ENCODE data around the gene KIF3A.

The KIF3A gene

GRCh38 chr5:132679166-132679565 is 58.2 kb downstream of the KIF3A start:
- H3K4me3 ChIP-seq (ENCODE audit: low read length): no peak overlapping the region
- no peak for TF ChIP-seq CTCF (conservative IDR thresholded peaks at IDR 0.05; ENCODE audit: low read depth, low read length)
- no peak for DNase-seq (ENCODE audit: low read depth)

- no peak overlapping the region for H3K4me3 ChIP-seq (ENCODE audit: low read length)
- no peak for DNase-seq (ENCODE audit: low read depth)
Observed at GRCh38 chr5:132678735-132679134, 58.6 kb downstream of the KIF3A start.

GRCh38 chr5:132677682-132678400 is 59.5 kb downstream of the KIF3A start:
- H3K4me3 ChIP-seq (ENCODE audit: low read length): no peak overlapping the region
- no peak for DNase-seq (ENCODE audit: low read depth)
- TF ChIP-seq CTCF (conservative IDR thresholded peaks at IDR 0.05; ENCODE audit: low read depth, low read length): no peak

More at GRCh38 chr5:132678735-132679134, 58.6 kb downstream of the KIF3A start:
- no peak for TF ChIP-seq CTCF (conservative IDR thresholded peaks at IDR 0.05; ENCODE audit: low read depth, low read length)

- TF ChIP-seq CTCF (conservative IDR thresholded peaks at IDR 0.05; ENCODE audit: low read depth, low read length): peak; percentile 72
- no peak overlapping the region for H3K4me3 ChIP-seq (ENCODE audit: low read length)
- peak; percentile 83 for DNase-seq (ENCODE audit: low read depth)
Observed at GRCh38 chr5:132677191-132677590, 60.2 kb downstream of the KIF3A start.

GRCh38 chr5:132675936-132676689 is 61.2 kb downstream of the KIF3A start:
- no peak overlapping the region for H3K4me3 ChIP-seq (ENCODE audit: low read length)
- DNase-seq (ENCODE audit: low read depth): no peak
- no peak for TF ChIP-seq CTCF (conservative IDR thresholded peaks at IDR 0.05; ENCODE audit: low read depth, low read length)

GRCh38 chr5:132674671-132675506 is 62.5 kb downstream of the KIF3A start:
- H3K4me3 ChIP-seq (ENCODE audit: low read length): no peak overlapping the region
- peak; percentile 76 for DNase-seq (ENCODE audit: low read depth)
- TF ChIP-seq CTCF (conservative IDR thresholded peaks at IDR 0.05; ENCODE audit: low read depth, low read length): no peak
